ENCODE data around the gene CXXC1. TPM values are rescaled to one million over a fixed set of nuclear protein-coding genes. Genes with fewer than 3 reads are reported as not detected.

Gene CXXC1
- total and polyA plus RNA-seq, 12 donors, result 22.1 to 66.6 (median 26.7) TPM

DNA sequence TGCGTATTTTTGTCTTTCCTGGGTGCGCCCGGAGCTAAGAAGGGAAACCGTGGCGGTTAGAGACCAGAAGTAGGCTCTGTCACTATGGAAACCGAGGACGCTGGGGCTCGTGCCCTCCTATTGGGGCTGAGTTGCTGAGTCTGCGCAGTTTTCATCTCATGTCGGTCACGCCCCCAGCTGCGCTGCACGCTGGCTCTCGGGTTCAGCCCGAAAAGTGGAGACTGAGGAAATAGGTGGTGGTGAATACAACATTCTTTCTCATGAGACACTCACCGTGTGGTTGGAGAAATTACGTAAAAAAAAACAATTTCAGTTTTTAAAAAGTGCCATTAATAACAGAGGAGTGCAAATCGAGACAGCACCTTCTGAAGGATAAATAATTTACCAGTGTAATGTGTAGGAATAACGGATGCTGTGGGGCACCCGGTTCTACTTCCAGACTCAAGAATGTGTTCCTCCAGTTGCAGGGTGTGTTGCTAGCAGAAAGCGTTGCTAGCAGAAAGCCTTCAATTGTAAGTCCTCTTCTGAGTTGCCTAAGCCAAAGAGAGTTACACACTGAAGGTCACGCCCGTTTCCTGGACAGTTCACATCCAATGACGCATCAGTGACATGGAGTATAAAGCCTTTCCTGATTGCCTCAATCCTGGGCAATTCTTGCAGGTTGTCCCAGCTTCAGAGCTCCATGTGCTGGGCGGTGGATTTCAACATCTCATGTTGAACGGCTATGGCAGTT is 20.4 kb upstream of the CXXC1 start:
- peaks cover 0 to 21% (median 7%) of the 10 kb centered on the region in 9 donors for H3K4me1 ChIP-seq
- intact Hi-C loops (cut with DNase I), result no loop called here
- peak; percentile 86 to 93 for DNase-seq
- 6 to 9% methylated on average over 26 of the region's 26 CpGs for WGBS, 2 donors
- peak overlapping the region in 9 of 10 donors; percentile 22 to 57 (median 56) for H3K4me3 ChIP-seq
- peaks cover 0 to 31% (median 13%) of the 10 kb centered on the region in 7 donors for H3K27me3 ChIP-seq
- TF ChIP-seq, protein P1, sequence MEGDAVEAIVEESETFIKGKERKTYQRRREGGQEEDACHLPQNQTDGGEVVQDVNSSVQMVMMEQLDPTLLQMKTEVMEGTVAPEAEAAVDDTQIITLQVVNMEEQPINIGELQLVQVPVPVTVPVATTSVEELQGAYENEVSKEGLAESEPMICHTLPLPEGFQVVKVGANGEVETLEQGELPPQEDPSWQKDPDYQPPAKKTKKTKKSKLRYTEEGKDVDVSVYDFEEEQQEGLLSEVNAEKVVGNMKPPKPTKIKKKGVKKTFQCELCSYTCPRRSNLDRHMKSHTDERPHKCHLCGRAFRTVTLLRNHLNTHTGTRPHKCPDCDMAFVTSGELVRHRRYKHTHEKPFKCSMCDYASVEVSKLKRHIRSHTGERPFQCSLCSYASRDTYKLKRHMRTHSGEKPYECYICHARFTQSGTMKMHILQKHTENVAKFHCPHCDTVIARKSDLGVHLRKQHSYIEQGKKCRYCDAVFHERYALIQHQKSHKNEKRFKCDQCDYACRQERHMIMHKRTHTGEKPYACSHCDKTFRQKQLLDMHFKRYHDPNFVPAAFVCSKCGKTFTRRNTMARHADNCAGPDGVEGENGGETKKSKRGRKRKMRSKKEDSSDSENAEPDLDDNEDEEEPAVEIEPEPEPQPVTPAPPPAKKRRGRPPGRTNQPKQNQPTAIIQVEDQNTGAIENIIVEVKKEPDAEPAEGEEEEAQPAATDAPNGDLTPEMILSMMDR (IDR thresholded peaks at IDR 0.05), result no peak
- H3K36me3 ChIP-seq, result no peaks in the 10 kb centered on the region
- peak overlapping the region in 2 of 10 donors; percentile 5 to 60 for H3K27ac ChIP-seq
- H3K9me3 ChIP-seq, result peaks cover 0 to 10% (median 0%) of the 10 kb centered on the region in 11 donors
- peak; percentile 95 to 99 (median 98) for ATAC-seq

- ATAC-seq (peak in 1 of 8 donors; percentile 44), DNase-seq (no peak)
- Histone ChIP-seq H3K27ac (peak overlapping the region in 1 of 10 donors; percentile 60), H3K4me3 (peak overlapping the region in 9 of 10 donors; percentile 22 to 57 (median 56)), H3K27me3 (peaks cover 0 to 36% (median 17%) of the 10 kb centered on the region in 7 donors), H3K9me3 (peaks cover 0 to 10% (median 0%) of the 10 kb centered on the region in 11 donors), H3K4me1 (peaks cover 0 to 21% (median 7%) of the 10 kb centered on the region in 9 donors), H3K36me3 (no peaks in the 10 kb centered on the region)
- 3% methylated on average over 8 of the region's 8 CpGs for WGBS, 2 donors
- intact Hi-C loops (cut with DNase I), result no loop called here
- TF ChIP-seq, protein P1 (IDR thresholded peaks at IDR 0.05), result no peak
Observed at GRCh38 chr18:50307400-50307737, 19.9 kb upstream of the CXXC1 start.

GRCh38 chr18:50306944-50307343 is 19.5 kb upstream of the CXXC1 start:
- TF ChIP-seq, protein P1 (IDR thresholded peaks at IDR 0.05), result no peak
- DNase-seq (no peak), ATAC-seq (peak in 3 of 8 donors; percentile 14 to 38 (median 15))
- Histone ChIP-seq H3K4me3 (peak overlapping the region in 8 of 10 donors; percentile 38 to 57 (median 56)), H3K9me3 (peaks cover 0 to 10% (median 0%) of the 10 kb centered on the region in 11 donors), H3K27me3 (peaks cover 0 to 40% (median 21%) of the 10 kb centered on the region in 7 donors), H3K27ac (peak overlapping the region in 1 of 10 donors; percentile 60), H3K36me3 (no peaks in the 10 kb centered on the region), H3K4me1 (peaks cover 0 to 21% (median 7%) of the 10 kb centered on the region in 9 donors)
- intact Hi-C loops (cut with DNase I), result no loop called here
- 32 to 44% methylated on average over 8 of the region's 8 CpGs for WGBS, 2 donors

GRCh38 chr18:50301074-50301473 is 13.6 kb upstream of the CXXC1 start:
- H3K27me3 ChIP-seq, result peaks cover 9 to 72% (median 55%) of the 10 kb centered on the region in 7 donors
- TF ChIP-seq, protein P1 (IDR thresholded peaks at IDR 0.05), result no peak
- DNase-seq (no peak), ATAC-seq (no peak)
- H3K9me3 ChIP-seq, result peaks cover 0 to 10% (median 0%) of the 10 kb centered on the region in 11 donors
- WGBS, 2 donors, result 51 to 66% methylated on average over 5 of the region's 5 CpGs
- no peak overlapping the region for H3K27ac ChIP-seq
- no peak overlapping the region for H3K4me3 ChIP-seq
- no peaks in the 10 kb centered on the region for H3K36me3 ChIP-seq
- intact Hi-C loops (cut with DNase I), result no loop called here
- peaks cover 0 to 16% (median 13%) of the 10 kb centered on the region in 9 donors for H3K4me1 ChIP-seq
